HG02981 (cell line): ENCODE results near the gene SCGB1D4.

Source experiments
- ATAC-seq: cut with Tn5 transposase; IDR thresholded peaks from one replicate; pipeline ENCODE4 v1.9.1; 2021; ENCODE audit warnings: mild to moderate bottlenecking, moderate library complexity; ENCODE audit not compliant: unreplicated experiment

SCGB1D4 gene

DNA sequence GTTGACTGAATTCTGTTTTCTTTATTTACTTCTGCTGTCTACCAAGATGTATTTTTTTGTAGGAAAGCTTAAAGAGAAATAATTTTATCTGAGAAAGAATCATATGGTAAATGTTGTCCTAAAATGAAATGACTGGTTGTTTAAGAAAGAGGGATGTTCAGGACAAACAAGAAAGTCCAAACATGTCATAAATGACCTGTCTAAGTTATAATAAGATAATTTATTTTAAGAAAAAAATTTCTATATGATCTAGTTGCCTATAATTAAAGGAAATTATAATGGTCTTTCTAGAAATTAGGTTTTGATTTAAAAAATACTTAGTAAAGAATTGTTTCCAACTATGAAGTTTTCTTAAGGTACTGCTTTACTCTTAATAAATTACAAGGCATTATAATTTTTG lies 18.4 kb downstream of the SCGB1D4 start:
- ATAC-seq, result no peak

DNA sequence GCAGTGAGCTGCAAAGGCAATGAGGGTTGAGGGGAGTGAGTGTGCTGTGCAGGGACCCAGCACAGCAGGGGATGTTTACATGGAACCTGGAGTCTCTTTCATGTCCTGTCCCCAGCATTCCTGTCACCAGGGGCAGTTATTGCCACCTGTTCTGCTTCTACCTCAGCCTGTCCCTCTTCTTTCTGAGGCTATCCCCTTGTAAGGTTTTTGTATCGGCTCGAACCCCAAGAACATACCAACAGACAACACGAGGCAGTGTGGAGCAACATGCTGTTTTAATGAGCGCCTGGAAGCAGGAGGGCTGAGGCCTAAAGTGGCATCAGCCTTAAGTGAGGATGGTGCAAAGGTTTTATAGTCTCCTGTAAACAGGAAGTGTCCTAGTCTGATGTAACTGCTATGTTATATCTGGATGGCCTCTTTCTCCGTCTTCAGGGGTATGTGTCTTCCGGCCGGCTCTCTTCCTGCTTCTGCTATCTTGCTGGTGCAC lies 25.0 kb downstream of the SCGB1D4 start:
- no peak for ATAC-seq

DNA sequence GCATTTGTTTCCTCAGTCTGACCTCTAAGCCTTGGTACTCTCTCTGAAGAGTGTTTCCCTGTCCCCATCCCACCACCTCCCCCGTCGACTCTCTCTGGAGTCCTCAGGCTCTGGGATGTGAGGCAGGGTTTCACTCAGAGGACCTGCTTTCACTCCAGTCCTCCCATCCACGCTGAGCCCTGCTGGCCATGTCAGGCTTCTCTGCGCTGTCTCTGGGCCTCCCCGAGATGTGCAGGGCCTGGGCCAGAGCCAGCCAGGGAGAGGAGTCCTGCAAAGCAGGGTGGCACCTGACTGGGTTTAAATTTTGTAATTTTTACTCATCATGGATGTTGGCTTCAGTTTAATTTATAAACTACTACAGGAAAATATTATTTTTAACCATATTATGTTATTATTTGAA lies 25.6 kb downstream of the SCGB1D4 start:
- no peak for ATAC-seq

DNA sequence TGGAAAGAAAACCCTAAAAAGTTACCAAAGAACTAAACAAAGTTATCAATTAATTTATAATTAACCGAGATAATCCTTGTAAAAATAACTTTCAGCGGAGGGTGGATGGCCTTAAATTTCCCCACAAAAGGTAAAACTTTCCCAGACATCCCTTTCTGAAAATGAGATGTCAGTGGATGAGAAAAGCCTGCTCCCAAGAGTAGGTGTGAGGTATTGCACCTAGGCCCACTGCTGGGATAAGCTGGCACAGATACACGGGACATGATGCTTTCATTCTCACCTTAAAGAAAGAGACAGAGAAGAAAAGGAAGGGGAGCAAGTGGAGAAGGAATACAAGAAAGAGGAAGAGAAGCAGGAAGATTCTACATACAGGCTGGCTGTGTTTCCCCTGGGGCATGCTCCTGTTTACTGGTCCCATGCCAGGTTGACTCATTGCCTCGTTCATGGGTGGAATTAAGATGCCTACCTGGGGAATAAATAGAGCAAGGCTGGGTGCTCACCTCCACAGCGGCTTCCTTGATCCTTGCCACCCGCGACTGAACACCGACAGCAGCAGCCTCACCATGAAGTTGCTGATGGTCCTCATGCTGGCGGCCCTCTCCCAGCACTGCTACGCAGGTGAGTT lies 29.1 kb downstream of the SCGB1D4 start, which contains the start of gene SCGB2A2:
Gene SCGB2A2 (plus strand): TSS at position 505 of the 625 bp plus-strand sequence. CDS start 59 bp downstream, at position 564.
- ATAC-seq, result no peak

DNA sequence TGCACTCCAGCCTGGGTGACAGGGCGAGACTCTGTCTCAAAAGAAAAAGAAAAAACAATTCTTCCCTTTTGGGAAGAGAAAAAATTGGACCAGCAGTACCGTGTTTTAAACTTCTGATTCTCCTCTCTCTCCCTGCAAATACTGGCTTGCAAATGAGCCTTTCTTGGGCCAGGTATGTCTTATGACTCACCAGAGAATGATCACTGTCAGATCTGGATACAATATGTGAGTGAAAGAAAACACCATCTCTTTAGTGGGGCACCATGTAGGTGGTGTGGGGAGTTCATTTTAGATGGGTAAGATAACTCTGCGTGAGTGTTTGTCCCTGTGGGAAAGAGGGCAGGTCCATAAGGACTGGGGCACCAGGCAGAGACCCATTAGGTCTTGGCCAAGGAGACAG lies 31.3 kb downstream of the SCGB1D4 start:
- no peak for ATAC-seq

DNA sequence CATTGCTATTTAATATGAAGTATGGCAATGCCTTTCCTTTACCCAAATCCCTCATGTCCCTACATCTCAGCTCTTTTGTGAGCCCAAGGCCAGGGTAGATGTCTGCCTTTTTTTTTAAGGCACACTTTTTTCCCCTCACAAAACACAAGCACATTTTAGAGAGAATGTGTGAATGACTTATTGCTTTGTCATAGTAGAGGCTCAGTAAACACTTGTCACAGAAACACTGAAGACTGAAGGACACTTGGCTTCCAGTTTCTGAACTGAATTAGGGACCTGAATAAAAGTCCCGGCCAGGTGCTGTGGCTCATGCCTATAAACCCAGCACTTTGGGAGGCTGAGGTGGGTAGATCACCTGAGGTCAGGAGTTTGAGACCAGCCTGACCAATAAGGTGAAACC lies 31.8 kb downstream of the SCGB1D4 start:
- no peak for ATAC-seq

DNA sequence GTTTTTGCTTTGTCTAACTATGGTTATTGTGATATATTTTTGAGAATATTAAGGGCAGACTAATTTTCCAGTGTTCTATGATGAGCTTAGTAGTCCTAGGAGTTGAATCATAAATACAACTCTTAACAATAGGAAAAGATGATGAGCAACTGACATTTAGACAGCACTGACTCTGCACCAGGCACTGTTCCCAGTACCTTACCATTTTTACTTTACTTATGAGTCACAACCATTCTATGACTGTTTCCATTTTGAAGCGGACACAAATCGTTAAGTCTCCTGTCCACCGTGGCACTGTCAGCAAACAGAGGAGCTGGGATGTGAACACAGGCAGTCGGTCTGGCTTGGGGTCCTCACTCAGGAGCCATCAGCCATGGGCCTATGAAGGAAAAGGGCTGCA lies 32.3 kb downstream of the SCGB1D4 start:
- no peak for ATAC-seq

DNA sequence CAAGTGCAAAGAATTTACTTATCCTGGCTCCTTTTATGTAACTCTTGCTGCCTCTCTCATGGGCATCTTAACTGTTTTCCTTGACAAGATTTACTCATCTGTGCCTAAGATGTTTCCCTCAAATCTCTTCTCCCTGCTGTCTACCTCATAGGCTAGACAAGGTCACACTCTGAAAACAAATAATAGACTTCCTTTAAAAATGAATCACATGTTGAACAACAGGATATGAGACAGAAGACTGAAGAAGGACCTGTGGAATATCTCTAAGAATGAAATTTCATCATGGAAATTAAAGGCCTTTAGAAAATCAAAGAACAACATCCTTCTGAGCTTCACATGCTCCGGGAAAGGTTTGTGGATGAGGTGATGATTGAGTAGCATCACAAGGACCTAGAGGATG lies 34.9 kb downstream of the SCGB1D4 start:
- ATAC-seq, result no peak

DNA sequence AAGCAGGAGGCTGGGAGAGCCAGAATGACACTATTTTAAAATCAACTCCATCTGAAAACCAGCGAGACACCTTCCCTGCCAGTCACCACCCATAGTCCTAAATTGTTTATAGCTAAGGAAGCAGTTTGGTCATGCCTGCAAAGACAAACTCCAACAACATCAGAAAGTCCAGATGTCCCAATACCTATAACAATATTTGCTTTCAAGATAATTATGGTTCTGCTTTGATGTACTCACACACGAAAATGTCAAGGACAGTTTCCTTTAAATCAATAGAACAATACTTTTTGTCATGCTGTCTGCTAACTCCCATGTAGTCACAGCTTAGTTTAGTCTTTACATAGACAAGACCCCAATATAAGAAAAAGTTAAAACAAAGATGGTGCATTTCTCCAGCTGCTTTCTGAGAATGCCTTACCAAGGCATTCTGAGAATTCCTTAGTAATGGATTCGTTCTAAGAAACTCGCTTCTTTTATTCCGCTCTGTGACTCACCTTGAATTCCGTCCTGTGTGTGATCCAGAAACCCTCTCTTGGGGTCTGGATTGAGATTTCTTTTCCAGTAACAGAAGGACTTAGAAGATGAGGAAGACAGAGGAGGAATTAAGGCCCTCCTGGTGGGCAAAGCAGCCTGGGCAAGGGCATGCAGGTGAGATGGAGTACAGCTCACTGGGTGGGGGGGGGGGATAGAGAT lies 38.5 kb downstream of the SCGB1D4 start:
- no peak for ATAC-seq

DNA sequence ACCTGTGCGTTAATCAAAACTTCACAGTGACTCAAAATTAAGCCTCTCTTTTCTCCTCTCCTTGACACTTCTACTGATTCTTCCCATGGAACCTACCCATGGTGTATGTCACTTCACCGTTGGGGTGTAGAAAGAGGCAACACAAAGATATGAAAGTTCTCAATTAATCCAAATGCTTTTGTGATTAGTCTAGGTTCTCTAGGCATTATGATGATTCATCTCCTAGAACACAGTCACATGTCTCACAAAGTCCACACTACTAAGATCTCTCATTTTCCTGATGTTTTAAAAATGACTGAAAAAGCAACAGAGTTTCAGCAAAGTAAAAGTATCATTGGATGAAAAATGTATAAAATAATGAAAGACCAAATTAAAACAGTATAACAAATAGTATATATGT lies 42.6 kb downstream of the SCGB1D4 start:
- no peak for ATAC-seq

DNA sequence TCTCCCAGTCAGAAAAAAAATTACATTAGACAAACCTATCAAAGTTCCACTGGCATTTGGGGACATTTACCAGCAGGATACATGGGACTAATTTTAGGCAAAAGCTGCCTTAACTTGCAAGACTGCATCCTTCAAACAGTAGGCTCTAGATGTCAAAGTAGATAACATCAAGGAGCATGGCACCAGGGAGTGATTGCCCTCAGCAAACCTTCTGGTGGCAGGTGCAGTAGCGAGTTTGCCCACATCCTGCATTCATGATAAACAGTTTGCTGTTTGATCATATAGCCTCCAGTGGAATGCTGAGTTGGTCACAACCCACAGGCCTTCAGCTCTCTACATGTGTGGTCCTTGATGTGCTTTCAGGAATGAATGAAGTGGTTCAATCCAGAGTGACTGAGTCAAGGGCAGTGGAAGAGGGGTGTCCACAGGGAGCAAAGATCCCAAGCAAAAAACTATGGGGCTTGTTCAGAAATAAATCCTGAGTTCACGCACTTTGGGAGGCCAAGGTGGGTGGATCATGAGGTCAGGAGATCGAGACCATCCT lies 44.8 kb downstream of the SCGB1D4 start:
- ATAC-seq, result no peak

DNA sequence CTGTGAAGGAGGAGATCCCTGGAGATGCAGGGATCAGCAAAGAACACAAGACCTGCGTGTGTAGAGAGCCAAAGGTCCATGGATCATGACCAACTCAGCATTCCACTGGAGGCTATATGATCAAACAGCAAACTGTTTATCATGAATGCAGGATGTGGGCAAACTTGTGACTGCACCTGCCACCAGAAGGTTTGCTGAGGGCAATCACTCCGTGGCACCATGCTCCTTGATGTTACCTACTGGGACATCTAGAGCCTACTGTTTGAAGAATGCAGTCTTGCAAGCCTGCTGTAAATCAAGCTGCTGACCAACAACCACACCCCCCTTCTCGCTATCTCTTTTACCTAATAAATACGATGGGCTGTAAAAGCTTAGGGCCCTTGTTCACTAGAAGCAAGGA lies 47.2 kb downstream of the SCGB1D4 start:
- ATAC-seq, result no peak
